Measurements from ENCODE around the gene KLHL29.

Gene KLHL29

GRCh38 chr2:23379220-23379695 is 5.7 kb upstream of the KLHL29 start:
- no peak for TF ChIP-seq CTCF (IDR thresholded peaks at IDR 0.05; ENCODE audit: borderline replicate concordance, insufficient read depth, low read depth, low read length)
- H3K4me3 ChIP-seq (ENCODE audit: low read depth, low read length) = no peak overlapping the region

- no peak overlapping the region for H3K4me3 ChIP-seq (ENCODE audit: low read depth, low read length)
- no peak for TF ChIP-seq CTCF (IDR thresholded peaks at IDR 0.05; ENCODE audit: borderline replicate concordance, insufficient read depth, low read depth, low read length)
These were observed 4.4 kb upstream of the KLHL29 start for GRCh38 chr2:23380562-23381065.

- no peak for TF ChIP-seq CTCF (IDR thresholded peaks at IDR 0.05; ENCODE audit: borderline replicate concordance, insufficient read depth, low read depth, low read length)
- H3K4me3 ChIP-seq (ENCODE audit: low read depth, low read length) = no peak overlapping the region
These were observed 3.9 kb upstream of the KLHL29 start for GRCh38 chr2:23381084-23381483.

- no peak for TF ChIP-seq CTCF (IDR thresholded peaks at IDR 0.05; ENCODE audit: borderline replicate concordance, insufficient read depth, low read depth, low read length)
- H3K4me3 ChIP-seq (ENCODE audit: low read depth, low read length) = no peak overlapping the region
These were observed 3.5 kb upstream of the KLHL29 start for GRCh38 chr2:23381485-23381884.

GRCh38 chr2:23383100-23383499 is 1.9 kb upstream of the KLHL29 start:
- no peak overlapping the region for H3K4me3 ChIP-seq (ENCODE audit: low read depth, low read length)
- TF ChIP-seq CTCF (IDR thresholded peaks at IDR 0.05; ENCODE audit: borderline replicate concordance, insufficient read depth, low read depth, low read length) = no peak

- peak overlapping the region; percentile 82 for H3K4me3 ChIP-seq (ENCODE audit: low read depth, low read length)
- TF ChIP-seq CTCF (IDR thresholded peaks at IDR 0.05; ENCODE audit: borderline replicate concordance, insufficient read depth, low read depth, low read length) = no peak
These were observed 370 bp downstream of the KLHL29 start for GRCh38 chr2:23385351-23385747.

GRCh38 chr2:23385748-23386338 is 864 bp downstream of the KLHL29 start:
- no peak for TF ChIP-seq CTCF (IDR thresholded peaks at IDR 0.05; ENCODE audit: borderline replicate concordance, insufficient read depth, low read depth, low read length)
- peak overlapping the region; percentile 82 for H3K4me3 ChIP-seq (ENCODE audit: low read depth, low read length)
